ENCODE results near the gene CDX1.

CDX1 gene

DNA sequence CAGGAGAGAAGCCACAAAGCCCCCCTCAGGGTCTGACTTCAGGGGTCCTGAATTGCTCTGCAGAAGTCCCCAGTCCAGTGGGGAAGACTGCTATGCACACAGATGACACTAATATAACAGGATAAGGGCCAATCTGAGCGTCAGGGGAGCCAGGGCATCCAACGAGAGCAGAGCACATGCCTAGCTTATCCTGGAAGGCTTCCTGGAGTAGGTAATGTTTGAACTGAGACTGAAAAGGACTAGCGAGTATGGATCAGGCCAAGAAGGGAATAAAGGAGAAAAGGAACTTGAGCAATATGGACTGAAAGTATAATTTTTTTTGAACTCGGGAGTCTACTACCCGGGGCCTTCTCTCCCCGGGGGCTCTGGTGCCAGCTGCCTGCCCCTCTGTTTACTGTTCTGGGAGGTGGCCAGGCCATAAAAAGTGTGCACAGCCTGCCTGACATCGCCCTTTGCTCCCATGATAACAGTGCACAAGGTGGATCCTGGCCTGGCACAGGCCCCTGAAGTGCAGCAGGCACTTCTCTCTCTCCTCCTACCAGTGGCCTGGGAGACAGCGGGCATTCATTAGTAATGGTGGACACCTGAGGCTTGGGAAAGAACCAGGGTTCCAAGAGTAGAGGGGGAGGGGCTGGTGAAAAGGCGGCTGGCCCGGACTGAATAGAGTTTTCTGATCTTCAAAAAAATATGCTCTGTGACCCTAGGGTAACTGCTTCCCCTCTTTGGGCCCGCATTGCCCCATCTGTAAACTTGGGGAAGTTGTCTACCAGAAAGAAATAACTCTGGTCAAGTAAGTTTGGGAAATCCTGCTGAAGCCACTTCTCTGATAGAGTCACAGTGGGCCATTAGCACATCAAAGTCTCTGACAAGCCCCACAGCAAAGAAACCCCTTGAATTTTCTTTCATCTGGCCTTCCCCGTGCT, 18.7 kb downstream of the CDX1 start:
- no peak for DNase-seq

- DNase-seq = no peak
Measured at GRCh38 chr5:150186137-150186536, 19.6 kb downstream of the CDX1 start.

- no peak for DNase-seq
Measured at GRCh38 chr5:150186897-150187296, 20.3 kb downstream of the CDX1 start.

DNA sequence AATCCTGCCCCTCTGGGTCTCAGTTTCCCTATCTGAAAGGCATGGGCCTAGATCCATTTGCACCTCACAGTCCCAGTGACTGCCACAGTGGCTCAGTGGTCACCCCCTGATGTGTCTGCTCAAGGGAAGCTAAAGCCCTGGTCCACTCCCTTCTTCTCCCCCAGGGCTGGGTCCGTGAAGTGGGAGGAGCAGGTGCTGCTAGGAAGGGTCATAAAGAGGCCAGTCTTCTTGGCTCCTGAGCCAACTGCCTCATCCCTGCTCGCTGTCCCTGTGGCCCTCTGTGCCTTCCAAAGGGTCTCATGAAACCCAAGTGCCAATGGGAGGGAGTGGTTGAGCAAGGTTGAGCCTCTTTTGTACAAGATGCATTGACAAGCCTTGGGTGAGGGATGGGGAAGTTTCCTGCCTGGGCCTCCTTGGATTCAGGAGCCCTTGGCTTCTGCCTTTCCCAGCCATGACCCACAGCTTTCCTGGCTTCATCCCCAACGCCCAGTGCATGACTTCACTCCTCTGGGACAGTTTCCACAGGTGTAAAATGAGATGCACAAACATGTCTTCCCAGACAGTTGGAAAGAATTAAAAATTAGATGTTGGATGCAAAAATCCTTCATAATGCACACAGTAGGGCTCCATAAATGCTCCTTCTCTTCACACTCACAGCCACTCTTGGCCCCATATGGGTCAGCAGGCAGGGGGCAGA, 21.7 kb downstream of the CDX1 start:
- no peak for DNase-seq

DNA sequence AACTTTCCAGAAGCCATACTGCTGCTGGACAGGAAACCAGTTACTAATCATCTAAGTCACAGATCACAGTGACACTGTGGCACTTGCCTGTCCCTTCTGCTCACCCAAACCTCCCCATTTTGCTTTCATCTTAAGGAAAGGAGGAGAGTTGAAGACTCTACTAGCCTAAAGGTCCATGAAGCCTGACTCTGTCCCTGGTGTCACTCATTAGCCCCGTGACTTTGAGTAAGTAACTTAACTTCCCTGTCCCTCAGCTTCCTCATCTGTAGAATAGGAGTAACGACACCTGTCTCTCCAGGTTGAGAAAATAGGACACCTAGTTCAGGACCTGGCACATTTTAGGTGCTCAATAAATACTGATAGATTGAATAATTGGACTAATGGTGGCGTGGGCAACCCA, 22.7 kb downstream of the CDX1 start:
- DNase-seq = no peak

DNA sequence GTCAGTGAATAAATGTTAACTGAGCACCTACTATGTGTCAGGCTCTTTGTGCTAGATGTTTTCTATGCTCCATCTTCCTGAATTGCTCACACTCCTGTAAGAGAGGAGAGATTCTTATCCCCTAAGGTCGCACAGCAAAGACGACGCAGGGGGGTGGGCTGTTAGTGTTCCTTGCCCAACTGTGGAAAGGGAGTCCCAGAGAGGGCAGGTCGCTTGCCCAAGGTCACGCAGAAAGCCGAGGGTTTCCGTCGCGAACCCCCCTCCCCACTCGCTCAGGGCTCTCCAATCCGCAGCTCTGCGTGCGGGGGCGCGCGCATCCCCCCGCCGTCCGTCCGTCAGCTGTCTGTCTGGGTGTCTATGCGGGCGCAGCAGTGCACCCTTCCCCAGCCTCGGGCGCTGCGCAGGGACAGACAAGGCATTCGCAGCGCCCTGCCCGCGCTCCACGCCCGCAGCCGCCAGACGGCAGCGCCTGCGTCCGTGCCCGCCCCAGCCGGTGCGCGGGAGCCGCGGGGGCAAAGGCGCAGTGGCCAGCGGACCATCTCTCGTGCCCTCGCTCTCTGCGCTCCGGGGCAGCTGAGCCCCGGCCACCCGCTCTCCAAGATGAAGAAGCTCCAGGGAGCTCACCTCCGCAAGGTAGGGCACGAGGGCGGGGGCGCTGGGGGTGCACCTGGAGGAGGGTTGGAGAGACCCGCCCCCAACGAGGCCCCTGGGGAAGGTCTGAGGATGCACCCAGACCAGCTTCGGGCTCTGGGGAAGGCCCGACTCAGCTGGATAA, 23.3 kb downstream of the CDX1 start, which contains the start of gene SLC6A7:
SLC6A7 (plus strand) TSS at position 335 of the 775 bp plus-strand sequence; CDS start at position 601, 266 bp downstream.
- no peak for DNase-seq

- DNase-seq = no peak
Measured at GRCh38 chr5:150190503-150190979, 24.0 kb downstream of the CDX1 start.

DNA sequence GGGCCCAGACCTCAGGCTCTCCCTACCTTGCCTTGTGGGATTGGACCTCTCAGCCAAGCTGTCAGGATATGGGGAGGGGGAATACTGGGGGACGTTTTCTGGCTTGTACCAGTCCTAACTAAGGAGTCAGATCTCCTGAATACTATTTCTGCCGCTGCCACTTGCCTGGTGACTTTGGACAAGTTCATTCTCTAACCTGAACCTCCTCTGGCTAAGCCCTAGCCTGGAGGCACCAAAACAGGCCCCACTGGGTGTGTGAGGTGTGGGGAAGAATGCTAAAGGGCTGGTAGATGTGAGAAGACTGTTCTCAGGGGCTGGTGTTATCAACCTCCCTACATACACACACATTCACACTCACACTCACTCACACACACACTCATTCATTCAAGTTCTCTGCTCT, 24.4 kb downstream of the CDX1 start:
- no peak for DNase-seq

DNA sequence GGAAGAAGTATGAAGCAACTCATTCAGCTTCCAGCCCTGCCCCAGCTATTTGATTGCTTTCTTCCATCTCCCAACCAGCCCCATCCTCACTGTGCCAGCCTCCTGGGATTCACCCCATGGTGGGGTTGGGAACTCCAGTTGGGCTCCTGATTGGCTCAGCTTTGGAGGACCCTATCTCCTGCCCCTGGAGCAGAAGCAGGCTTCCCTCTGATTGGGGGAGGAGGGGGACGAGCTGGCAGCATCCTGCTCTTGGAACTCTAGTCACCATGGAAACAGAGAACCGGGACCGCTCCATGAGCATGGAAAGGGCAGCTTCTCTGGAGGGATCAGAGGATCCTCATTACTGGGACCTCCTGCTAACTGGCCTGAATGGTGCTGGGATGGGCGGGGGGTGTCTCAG, 25.9 kb downstream of the CDX1 start:
- DNase-seq = no peak

GRCh38 chr5:150195736-150196485, 29.3 kb downstream of the CDX1 start:
- no peak for DNase-seq

DNA sequence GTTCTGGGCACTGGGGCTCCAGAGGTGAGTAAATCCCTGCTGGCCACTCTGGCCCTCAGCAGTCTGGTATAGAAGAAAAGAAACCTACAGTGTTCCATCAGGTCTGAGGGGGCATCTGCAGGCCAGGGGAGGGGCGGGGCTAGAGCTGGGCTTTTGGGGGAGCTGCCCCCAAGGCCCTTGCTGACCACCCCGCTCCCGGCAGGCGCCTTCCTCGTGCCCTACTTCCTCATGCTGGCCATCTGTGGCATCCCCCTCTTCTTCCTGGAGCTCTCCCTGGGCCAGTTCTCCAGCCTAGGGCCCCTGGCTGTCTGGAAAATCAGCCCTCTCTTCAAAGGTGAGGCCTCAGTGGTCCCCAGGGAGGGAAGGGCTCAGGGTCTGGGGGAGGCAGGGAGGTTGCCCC, 29.9 kb downstream of the CDX1 start:
- DNase-seq = no peak

DNA sequence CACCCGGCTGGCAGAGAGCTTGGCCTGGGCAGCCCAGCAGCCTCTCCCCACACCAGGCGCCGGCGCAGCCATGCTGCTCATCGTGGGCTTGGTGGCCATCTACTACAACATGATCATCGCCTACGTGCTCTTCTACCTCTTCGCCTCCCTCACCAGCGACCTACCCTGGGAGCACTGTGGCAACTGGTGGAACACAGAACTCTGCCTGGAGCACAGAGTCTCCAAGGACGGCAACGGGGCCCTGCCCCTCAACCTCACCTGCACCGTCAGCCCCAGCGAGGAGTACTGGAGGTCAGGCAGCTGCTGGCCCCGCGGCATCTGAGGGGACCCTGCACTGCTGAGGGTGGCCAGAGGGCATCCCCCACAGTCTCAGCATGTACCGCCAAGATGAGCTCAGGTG, 30.4 kb downstream of the CDX1 start:
- no peak for DNase-seq

DNA sequence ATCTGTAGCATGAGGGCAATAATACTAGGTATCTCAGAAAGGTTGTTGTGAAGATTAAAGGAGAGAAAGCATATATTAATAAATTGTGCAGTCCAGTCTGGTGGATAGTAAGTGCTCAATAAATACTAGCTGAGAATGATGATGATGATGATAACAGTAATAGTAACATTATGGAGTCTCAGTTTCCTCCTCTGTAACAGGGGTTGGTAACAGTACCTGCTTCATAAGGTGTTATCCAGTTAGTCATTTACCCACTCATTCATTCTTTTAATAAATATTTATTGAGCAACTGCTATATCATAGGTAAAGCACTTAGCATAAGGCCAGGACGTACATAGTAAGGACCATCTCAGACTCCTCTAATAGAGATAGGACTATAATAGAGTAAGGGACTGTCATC, 30.9 kb downstream of the CDX1 start:
- no peak for DNase-seq

DNA sequence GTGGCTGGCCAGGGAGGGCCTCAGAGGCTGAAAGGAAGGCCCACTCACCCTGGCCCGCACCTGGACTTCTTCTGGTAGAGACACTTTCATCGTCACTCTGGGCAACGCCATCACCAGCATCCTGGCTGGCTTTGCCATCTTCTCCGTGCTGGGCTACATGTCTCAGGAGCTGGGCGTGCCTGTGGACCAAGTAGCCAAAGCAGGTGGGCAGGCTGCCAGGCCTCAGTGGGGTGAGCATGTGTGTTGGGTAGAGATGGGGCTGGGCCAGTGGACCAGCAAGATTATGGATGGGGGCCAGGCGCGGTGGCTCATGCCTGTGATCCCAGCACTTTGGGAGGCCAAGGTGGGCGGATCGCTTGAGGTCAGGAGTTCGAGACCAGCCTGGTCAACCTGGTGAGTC, 35.9 kb downstream of the CDX1 start:
- DNase-seq = no peak

DNA sequence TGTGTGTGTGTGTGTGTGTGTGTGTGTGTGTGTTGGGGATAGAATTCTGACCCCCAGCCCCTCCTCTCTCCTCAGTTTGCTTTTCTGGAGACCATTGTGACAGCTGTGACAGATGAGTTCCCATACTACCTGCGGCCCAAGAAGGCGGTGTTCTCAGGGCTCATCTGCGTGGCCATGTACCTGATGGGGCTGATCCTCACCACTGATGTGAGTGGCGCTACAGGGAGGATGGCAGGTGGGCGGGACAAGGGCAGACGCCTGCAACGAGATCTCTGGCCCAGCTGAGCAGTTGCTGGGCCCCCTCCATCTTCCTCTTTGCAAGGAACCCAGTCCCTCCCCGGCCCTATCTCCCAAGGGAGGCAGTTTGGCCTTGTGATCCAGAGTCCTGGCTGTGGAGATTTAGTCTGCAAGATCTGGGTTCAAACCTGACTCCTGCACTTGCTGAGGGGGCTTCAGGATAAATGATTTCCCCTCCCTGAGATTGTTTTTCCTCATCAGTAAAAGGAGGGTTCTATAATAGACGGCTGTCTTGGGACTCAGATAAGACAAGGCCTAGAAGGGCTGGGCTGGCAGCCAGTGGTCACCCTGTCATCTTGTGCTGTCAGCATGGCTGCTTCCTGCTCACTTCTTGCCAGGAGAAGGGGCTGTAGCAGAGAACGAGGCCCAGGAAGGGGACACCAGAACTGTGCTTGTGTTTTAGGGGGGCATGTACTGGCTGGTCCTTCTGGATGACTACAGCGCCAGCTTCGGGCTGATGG, 37.4 kb downstream of the CDX1 start:
- DNase-seq = no peak

- DNase-seq = no peak
Measured at GRCh38 chr5:150204590-150204960, 38.0 kb downstream of the CDX1 start.

- no peak for DNase-seq
Measured at GRCh38 chr5:150206098-150206778, 39.7 kb downstream of the CDX1 start.

- DNase-seq = no peak
Measured at GRCh38 chr5:150206779-150207115, 40.2 kb downstream of the CDX1 start.

GRCh38 chr5:150208187-150209098, 41.9 kb downstream of the CDX1 start:
- no peak for DNase-seq

DNA sequence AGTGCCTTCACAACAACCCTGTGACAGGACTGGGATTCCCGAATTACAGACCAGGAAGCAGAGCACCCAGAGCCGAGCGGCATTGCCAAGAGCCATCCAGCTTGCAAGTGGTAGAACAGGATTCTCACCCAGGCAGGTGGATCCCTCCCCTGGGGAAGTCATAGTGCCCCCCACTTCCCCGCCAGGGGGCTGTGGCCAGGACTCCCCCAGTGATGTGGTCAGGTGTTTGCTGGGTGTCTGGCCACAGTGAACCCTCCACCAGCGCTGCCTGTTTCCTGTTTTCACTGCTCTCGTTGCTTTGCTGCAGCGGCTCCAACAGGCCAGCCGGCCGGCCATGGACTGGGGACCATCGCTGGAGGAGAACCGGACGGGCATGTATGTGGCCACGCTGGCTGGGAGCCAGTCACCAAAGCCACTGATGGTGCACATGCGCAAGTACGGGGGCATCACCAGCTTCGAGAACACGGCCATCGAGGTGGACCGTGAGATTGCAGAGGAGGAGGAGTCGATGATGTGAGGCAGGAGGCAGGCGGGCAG, 42.6 kb downstream of the CDX1 start:
- no peak for DNase-seq

Measured in NCI-H446 (cell line).